Measurements from ENCODE around the gene CAMP.

Gene CAMP

GRCh38 chr3:48188266-48189201 lies 34.8 kb upstream of the CAMP start, which contains the start of gene CDC25A:
CDC25A (minus strand) TSS chr3:48188417; CDS start chr3:48187947, 470 bp downstream.
- Histone ChIP-seq H3K4me2 (ENCODE audit: low read depth, low read length, poor library complexity, severe bottlenecking) (peak within 1 kb of the TSS; percentile 97), H4K20me1 (ENCODE audit: insufficient read depth, low read length, poor library complexity, severe bottlenecking) (peaks cover 31% of the 10 kb centered on the region), H3K27me3 (ENCODE audit: insufficient read depth, low read length, poor library complexity, severe bottlenecking) (peaks cover 4% of the 10 kb centered on the region), H2AFZ (ENCODE audit: low read length) (peak within 1 kb of the TSS; percentile 95), H3F3A (ENCODE audit: low read depth) (no peaks in the 10 kb centered on the region), H3K79me2 (ENCODE audit: insufficient read depth, low read length) (peaks cover 46% of the 10 kb centered on the region), H3K4me3 (ENCODE audit: low read length, poor library complexity, severe bottlenecking) (peak within 1 kb of the TSS; percentile 82), H3K9me2 (replicated peaks; ENCODE audit: low read depth, low read length) (no peaks in the 10 kb centered on the region), H3K9ac (ENCODE audit: low read depth, low read length, poor library complexity, severe bottlenecking) (peak within 1 kb of the TSS; percentile 97), H3K9me3 (ENCODE audit: insufficient read depth, low read depth, low read length) (no peaks in the 10 kb centered on the region), H3K36me3 (ENCODE audit: insufficient read depth, low read length) (peaks cover 23% of the 10 kb centered on the region; the same call in 1 of the 2 replicates), H3K4me1 (ENCODE audit: insufficient read depth, low read length, poor library complexity, severe bottlenecking) (peaks cover 37% of the 10 kb centered on the region)
- no peak for TF ChIP-seq EZH2phosphoT487 (IDR thresholded peaks at IDR 0.05; ENCODE audit: borderline replicate concordance)
- TF ChIP-seq, protein P1, sequence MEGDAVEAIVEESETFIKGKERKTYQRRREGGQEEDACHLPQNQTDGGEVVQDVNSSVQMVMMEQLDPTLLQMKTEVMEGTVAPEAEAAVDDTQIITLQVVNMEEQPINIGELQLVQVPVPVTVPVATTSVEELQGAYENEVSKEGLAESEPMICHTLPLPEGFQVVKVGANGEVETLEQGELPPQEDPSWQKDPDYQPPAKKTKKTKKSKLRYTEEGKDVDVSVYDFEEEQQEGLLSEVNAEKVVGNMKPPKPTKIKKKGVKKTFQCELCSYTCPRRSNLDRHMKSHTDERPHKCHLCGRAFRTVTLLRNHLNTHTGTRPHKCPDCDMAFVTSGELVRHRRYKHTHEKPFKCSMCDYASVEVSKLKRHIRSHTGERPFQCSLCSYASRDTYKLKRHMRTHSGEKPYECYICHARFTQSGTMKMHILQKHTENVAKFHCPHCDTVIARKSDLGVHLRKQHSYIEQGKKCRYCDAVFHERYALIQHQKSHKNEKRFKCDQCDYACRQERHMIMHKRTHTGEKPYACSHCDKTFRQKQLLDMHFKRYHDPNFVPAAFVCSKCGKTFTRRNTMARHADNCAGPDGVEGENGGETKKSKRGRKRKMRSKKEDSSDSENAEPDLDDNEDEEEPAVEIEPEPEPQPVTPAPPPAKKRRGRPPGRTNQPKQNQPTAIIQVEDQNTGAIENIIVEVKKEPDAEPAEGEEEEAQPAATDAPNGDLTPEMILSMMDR (conservative IDR thresholded peaks at IDR 0.05; ENCODE audit: low read length), result no peak

- H3K9ac ChIP-seq (ENCODE audit: low read depth, low read length, poor library complexity, severe bottlenecking), result no peak overlapping the region
- H3K4me3 ChIP-seq (ENCODE audit: low read length, poor library complexity, severe bottlenecking), result no peak overlapping the region
Observed at GRCh38 chr3:48189321-48189720, 34.0 kb upstream of the CAMP start.

GRCh38 chr3:48190911-48191310 lies 32.4 kb upstream of the CAMP start:
- no peak overlapping the region for H2AFZ ChIP-seq (ENCODE audit: low read length)
- H3K4me3 ChIP-seq (ENCODE audit: low read length, poor library complexity, severe bottlenecking), result no peak overlapping the region
- H3F3A ChIP-seq (ENCODE audit: low read depth), result no peaks in the 10 kb centered on the region
- no peak overlapping the region for H3K9ac ChIP-seq (ENCODE audit: low read depth, low read length, poor library complexity, severe bottlenecking)
- no peaks in the 10 kb centered on the region for H3K9me2 ChIP-seq (replicated peaks; ENCODE audit: low read depth, low read length)
- H3K4me2 ChIP-seq (ENCODE audit: low read depth, low read length, poor library complexity, severe bottlenecking), result no peak overlapping the region
- peaks cover 11% of the 10 kb centered on the region for H4K20me1 ChIP-seq (ENCODE audit: insufficient read depth, low read length, poor library complexity, severe bottlenecking)
- H3K9me3 ChIP-seq (ENCODE audit: insufficient read depth, low read depth, low read length), result no peaks in the 10 kb centered on the region
- peaks cover 2% of the 10 kb centered on the region; the same call in 1 of the 2 replicates for H3K36me3 ChIP-seq (ENCODE audit: insufficient read depth, low read length)
- H3K27me3 ChIP-seq (ENCODE audit: insufficient read depth, low read length, poor library complexity, severe bottlenecking), result peaks cover 4% of the 10 kb centered on the region
- H3K79me2 ChIP-seq (ENCODE audit: insufficient read depth, low read length), result peaks cover 22% of the 10 kb centered on the region
- H3K4me1 ChIP-seq (ENCODE audit: insufficient read depth, low read length, poor library complexity, severe bottlenecking), result peaks cover 13% of the 10 kb centered on the region
- TF ChIP-seq EZH2phosphoT487 (IDR thresholded peaks at IDR 0.05; ENCODE audit: borderline replicate concordance), result no peak
- TF ChIP-seq, protein P1 (conservative IDR thresholded peaks at IDR 0.05; ENCODE audit: low read length), result no peak

More at GRCh38 chr3:48189321-48189720, 34.0 kb upstream of the CAMP start:
- H3K9me2 ChIP-seq (replicated peaks; ENCODE audit: low read depth, low read length), result no peaks in the 10 kb centered on the region
- no peaks in the 10 kb centered on the region for H3K9me3 ChIP-seq (ENCODE audit: insufficient read depth, low read depth, low read length)
- H3K4me2 ChIP-seq (ENCODE audit: low read depth, low read length, poor library complexity, severe bottlenecking), result peak overlapping the region; percentile 65
- H3F3A ChIP-seq (ENCODE audit: low read depth), result no peaks in the 10 kb centered on the region
- peaks cover 38% of the 10 kb centered on the region for H3K79me2 ChIP-seq (ENCODE audit: insufficient read depth, low read length)
- TF ChIP-seq, protein P1 (conservative IDR thresholded peaks at IDR 0.05; ENCODE audit: low read length), result no peak
- TF ChIP-seq EZH2phosphoT487 (IDR thresholded peaks at IDR 0.05; ENCODE audit: borderline replicate concordance), result no peak
- H3K36me3 ChIP-seq (ENCODE audit: insufficient read depth, low read length), result peaks cover 16% of the 10 kb centered on the region; the same call in 1 of the 2 replicates
- H3K27me3 ChIP-seq (ENCODE audit: insufficient read depth, low read length, poor library complexity, severe bottlenecking), result peaks cover 4% of the 10 kb centered on the region
- H2AFZ ChIP-seq (ENCODE audit: low read length), result no peak overlapping the region
- peaks cover 27% of the 10 kb centered on the region for H4K20me1 ChIP-seq (ENCODE audit: insufficient read depth, low read length, poor library complexity, severe bottlenecking)
- peaks cover 29% of the 10 kb centered on the region for H3K4me1 ChIP-seq (ENCODE audit: insufficient read depth, low read length, poor library complexity, severe bottlenecking)
